ENCODE results near the gene PCDHGB5. TPM values are rescaled to one million over a fixed set of nuclear protein-coding genes. Genes with fewer than 3 reads are reported as not detected.

PCDHGB5 gene
- total RNA-seq, 1 donor from 2014 or later = 2.7 TPM

DNA sequence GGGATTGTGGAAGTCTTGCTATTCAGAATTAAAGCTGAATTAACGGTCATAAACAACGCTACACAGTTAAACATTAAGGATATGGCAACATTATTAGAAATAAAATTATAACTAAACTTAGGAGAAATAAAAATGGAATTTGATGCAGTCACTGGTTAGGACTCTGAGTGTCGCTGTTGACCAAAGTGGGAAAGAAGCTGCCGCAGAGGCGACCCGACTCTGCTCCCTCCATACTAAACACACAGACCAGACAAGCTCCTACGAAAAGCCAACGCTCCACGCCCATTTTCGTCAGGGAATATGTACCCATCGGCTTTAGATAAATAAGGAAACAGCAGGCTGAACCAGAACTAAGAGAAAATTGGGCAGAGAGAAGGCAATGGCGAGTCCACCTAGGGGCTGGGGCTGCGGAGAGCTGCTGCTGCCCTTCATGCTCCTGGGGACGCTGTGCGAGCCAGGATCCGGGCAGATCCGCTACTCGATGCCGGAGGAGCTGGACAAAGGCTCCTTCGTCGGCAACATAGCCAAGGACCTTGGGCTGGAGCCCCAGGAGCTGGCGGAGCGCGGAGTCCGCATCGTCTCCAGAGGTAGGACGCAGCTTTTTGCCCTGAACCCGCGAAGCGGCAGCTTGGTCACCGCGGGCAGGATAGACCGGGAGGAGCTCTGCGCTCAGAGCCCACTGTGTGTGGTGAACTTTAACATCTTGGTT lies 33.6 kb upstream of the PCDHGB5 start, which contains the start of gene PCDHGA5:
Gene PCDHGA5, plus strand, starts transcription at position 211 of the 709 bp plus-strand sequence. Its CDS starts 169 bp downstream, at position 380.
- H3K27me3 Mint-ChIP-seq = peaks cover 53% of the 10 kb centered on the region
- intact Hi-C loops (cut with micrococcal nuclease) = loop anchor here (5.0 kb wide), 1 partner anchor 37 kb away; no protein-coding TSS in a partner anchor
- no peak for ATAC-seq (ENCODE audit: low read depth)
- no peak within 1 kb of the TSS for H3K27ac Mint-ChIP-seq
- ChIA-PET POLR2A (no interaction called here), CTCF (interaction anchor here (1.3 kb wide), 1 partner anchor 57 kb away, joined by 3 read pairs; the partner anchor contains the start of gene PCDHGA11)
- no peak within 1 kb of the TSS for H3K4me3 Mint-ChIP-seq
- peaks cover 17% of the 10 kb centered on the region for H3K36me3 Mint-ChIP-seq (ENCODE audit: low read depth)
- H3K4me1 Mint-ChIP-seq = peaks cover 8% of the 10 kb centered on the region
- peaks cover 36% of the 10 kb centered on the region for H3K9me3 Mint-ChIP-seq
- no peak for DNase-seq
- TF ChIP-seq, protein P1, sequence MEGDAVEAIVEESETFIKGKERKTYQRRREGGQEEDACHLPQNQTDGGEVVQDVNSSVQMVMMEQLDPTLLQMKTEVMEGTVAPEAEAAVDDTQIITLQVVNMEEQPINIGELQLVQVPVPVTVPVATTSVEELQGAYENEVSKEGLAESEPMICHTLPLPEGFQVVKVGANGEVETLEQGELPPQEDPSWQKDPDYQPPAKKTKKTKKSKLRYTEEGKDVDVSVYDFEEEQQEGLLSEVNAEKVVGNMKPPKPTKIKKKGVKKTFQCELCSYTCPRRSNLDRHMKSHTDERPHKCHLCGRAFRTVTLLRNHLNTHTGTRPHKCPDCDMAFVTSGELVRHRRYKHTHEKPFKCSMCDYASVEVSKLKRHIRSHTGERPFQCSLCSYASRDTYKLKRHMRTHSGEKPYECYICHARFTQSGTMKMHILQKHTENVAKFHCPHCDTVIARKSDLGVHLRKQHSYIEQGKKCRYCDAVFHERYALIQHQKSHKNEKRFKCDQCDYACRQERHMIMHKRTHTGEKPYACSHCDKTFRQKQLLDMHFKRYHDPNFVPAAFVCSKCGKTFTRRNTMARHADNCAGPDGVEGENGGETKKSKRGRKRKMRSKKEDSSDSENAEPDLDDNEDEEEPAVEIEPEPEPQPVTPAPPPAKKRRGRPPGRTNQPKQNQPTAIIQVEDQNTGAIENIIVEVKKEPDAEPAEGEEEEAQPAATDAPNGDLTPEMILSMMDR (IDR thresholded peaks at IDR 0.05) = no peak

DNA sequence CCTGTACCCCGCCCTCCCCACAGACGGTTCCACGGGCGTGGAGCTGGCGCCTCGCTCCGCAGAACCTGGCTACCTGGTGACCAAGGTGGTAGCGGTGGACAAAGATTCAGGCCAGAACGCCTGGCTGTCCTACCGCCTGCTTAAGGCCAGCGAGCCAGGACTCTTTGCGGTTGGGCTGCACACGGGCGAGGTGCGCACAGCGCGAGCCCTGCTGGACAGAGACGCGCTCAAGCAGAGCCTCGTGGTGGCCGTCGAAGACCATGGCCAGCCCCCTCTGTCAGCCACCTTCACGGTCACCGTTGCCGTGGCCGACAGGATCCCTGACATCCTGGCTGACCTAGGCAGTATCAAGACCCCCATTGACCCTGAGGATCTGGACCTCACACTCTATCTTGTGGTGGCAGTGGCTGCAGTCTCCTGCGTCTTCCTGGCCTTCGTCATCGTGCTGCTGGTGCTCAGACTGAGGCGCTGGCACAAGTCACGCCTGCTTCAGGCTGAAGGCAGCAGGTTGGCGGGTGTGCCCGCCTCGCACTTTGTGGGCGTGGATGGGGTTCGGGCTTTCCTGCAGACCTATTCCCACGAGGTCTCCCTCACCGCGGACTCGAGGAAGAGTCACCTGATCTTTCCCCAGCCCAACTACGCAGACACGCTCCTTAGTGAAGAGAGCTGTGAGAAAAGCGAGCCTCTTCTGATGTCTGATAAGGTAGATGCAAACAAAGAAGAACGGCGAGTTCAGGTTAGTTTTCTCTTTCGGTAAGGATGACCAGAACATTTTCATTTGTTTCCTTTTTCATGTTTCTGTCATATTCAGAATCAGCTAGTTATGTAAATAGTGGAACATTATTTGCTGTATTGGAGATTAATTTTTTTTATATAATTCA lies 31.5 kb upstream of the PCDHGB5 start:
- intact Hi-C loops (cut with micrococcal nuclease) = no loop called here
- CTCF ChIA-PET = no interaction called here
- no peak for DNase-seq
- Mint-ChIP-seq H3K9me3 (peaks cover 29% of the 10 kb centered on the region), H3K27ac (no peak overlapping the region), H3K4me3 (no peak overlapping the region), H3K4me1 (peaks cover 14% of the 10 kb centered on the region), H3K27me3 (peaks cover 55% of the 10 kb centered on the region), H3K36me3 (ENCODE audit: low read depth) (peaks cover 12% of the 10 kb centered on the region)
- POLR2A ChIA-PET = interaction anchor here (0.8 kb wide), 1 partner anchor 189 kb away, joined by 3 read pairs; the partner anchor contains the start of gene PCDHB8
- ATAC-seq (ENCODE audit: low read depth) = no peak
- TF ChIP-seq, protein P1 (IDR thresholded peaks at IDR 0.05) = no peak

DNA sequence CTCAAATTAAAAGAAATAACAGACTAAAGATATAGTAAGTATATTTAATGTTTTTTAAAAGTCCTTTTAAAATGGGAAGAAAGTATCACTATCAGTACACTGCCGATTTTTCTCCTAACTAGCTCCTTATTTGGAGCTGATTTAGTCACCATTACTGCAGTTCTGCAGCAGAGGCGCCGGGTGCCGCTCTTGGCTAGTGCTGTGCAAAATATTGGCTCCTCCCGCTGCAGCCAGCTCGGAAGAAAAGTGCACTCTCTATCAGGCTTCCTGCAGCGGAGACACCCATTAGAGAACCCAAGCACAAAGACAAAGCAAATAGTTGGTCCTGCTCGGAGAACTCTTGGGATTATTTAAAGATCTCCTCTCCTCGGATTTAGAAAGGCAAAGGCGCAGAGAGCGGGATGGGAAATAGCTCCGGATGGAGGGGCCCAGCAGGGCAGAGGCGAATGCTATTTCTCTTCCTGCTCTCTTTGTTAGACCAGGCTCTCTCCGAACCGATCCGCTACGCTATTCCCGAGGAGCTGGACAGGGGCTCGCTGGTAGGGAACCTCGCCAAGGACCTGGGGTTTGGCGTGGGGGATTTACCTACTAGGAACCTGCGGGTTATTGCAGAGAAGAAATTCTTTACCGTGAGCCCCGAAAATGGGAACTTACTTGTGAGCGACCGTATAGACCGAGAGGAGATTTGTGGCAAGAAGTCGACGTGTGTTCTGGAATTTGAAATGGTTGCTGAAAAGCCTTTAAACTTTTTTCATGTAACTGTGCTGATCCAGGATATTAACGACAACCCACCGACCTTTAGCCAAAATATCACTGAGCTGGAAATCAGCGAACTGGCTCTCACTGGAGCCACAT lies 27.5 kb upstream of the PCDHGB5 start, which contains the start of gene PCDHGB3:
Gene PCDHGB3, plus strand, starts transcription at position 249 of the 855 bp plus-strand sequence. Its CDS starts 153 bp downstream, at position 402.
- Mint-ChIP-seq H3K27ac (no peak within 1 kb of the TSS), H3K9me3 (peaks cover 22% of the 10 kb centered on the region)

More for the DNA sequence above, 27.5 kb upstream of the PCDHGB5 start, which contains the start of gene PCDHGB3:
- Mint-ChIP-seq H3K4me3 (peak within 1 kb of the TSS; percentile 81), H3K36me3 (ENCODE audit: low read depth) (peaks cover 5% of the 10 kb centered on the region), H3K4me1 (peaks cover 7% of the 10 kb centered on the region), H3K27me3 (peaks cover 54% of the 10 kb centered on the region)
- ChIA-PET POLR2A (interaction anchor here (0.6 kb wide), 2 partner anchors 44 to 220 kb away, joined by 3 to 4 read pairs; no protein-coding TSS in a partner anchor), CTCF (interaction anchor here (0.6 to 2.8 kb wide), 12 partner anchors 20 to 508 kb away, joined by 3 to 23 read pairs (median 4); partner anchors contain the start of genes PCDH1, PCDHGB1, PCDHGB5 and TAF7)
- intact Hi-C loops (cut with micrococcal nuclease) = loop anchor here (1.0 to 5.0 kb wide), 2 partner anchors 42 to 194 kb away; partner anchors contain the start of gene PCDHGA10
- no peak for DNase-seq
- TF ChIP-seq, protein P1 (IDR thresholded peaks at IDR 0.05) = no peak
- peak; percentile 64 for ATAC-seq (ENCODE audit: low read depth)

Data from activated B cell treated with CpG ODN at 0.5 μM for 24 hours (primary cell).